ENCODE data around the gene UBE2C.

GRCh38 chr20:45850926-45851325 lies 38.5 kb downstream of the UBE2C start:
- no peak for TF ChIP-seq CTCF (IDR thresholded peaks at IDR 0.05 in 8 of 11, conservative IDR thresholded peaks at IDR 0.05 in 3 of 11)
- no peak for TF ChIP-seq POLR2A (IDR thresholded peaks at IDR 0.05)
- no peak for TF ChIP-seq POLR2AphosphoS5 (IDR thresholded peaks at IDR 0.05)
